Urothelium cell line (cell line): ENCODE data around the gene HIF3A.

Experiments
- DNase-seq: peaks from one replicate; pipeline ENCODE4 v3.0.0; 2011; ENCODE audit warnings: low spot score, mixed read lengths
- FAIRE-seq: peaks from 2 replicates; lab custom pipeline; 2011; peaks lifted over from hg19 to GRCh38; lab: Jason Lieb, UNC

HIF3A gene

GRCh38 chr19:46376241-46377153 is 79.7 kb downstream of the HIF3A start:
- no peak for DNase-seq
- FAIRE-seq: no peak

- FAIRE-seq (no peak), DNase-seq (no peak)
Observed at GRCh38 chr19:46378268-46378667, 81.4 kb downstream of the HIF3A start.

GRCh38 chr19:46380690-46381089 is 83.8 kb downstream of the HIF3A start:
- FAIRE-seq (no peak), DNase-seq (no peak)

- no peak for DNase-seq
- FAIRE-seq: no peak
Observed at GRCh38 chr19:46381346-46381745, 84.5 kb downstream of the HIF3A start.

- DNase-seq: no peak
- FAIRE-seq: no peak
Observed at GRCh38 chr19:46381756-46382345, 85.0 kb downstream of the HIF3A start.

GRCh38 chr19:46383171-46383815 is 86.5 kb downstream of the HIF3A start:
- FAIRE-seq (no peak), DNase-seq (no peak)

GRCh38 chr19:46383846-46384245 is 87.0 kb downstream of the HIF3A start:
- FAIRE-seq: no peak

GRCh38 chr19:46384396-46384795 is 87.6 kb downstream of the HIF3A start:
- DNase-seq (no peak), FAIRE-seq (no peak)

More at GRCh38 chr19:46383846-46384245, 87.0 kb downstream of the HIF3A start:
- DNase-seq: no peak

- no peak for FAIRE-seq
- no peak for DNase-seq
Observed at GRCh38 chr19:46385636-46386035, 88.8 kb downstream of the HIF3A start.

GRCh38 chr19:46386151-46386550 is 89.3 kb downstream of the HIF3A start:
- no peak for FAIRE-seq
- no peak for DNase-seq

- FAIRE-seq: no peak
- DNase-seq: no peak
Observed at GRCh38 chr19:46386996-46387712, 90.3 kb downstream of the HIF3A start.

- FAIRE-seq (no peak), DNase-seq (no peak)
Observed at GRCh38 chr19:46387713-46388130, 90.9 kb downstream of the HIF3A start.

GRCh38 chr19:46388311-46389095 is 91.7 kb downstream of the HIF3A start:
- DNase-seq (no peak), FAIRE-seq (no peak)

- FAIRE-seq (no peak), DNase-seq (no peak)
Observed at GRCh38 chr19:46390121-46390858, 93.4 kb downstream of the HIF3A start.

GRCh38 chr19:46390866-46391265 is 94.0 kb downstream of the HIF3A start:
- DNase-seq: no peak
- no peak for FAIRE-seq

- DNase-seq (no peak), FAIRE-seq (no peak)
Observed at GRCh38 chr19:46391296-46392251, 94.7 kb downstream of the HIF3A start.

GRCh38 chr19:46392252-46392801 is 95.5 kb downstream of the HIF3A start:
- FAIRE-seq (no peak), DNase-seq (no peak)

GRCh38 chr19:46392837-46393236 is 96.0 kb downstream of the HIF3A start:
- FAIRE-seq: no peak

More at GRCh38 chr19:46392837-46393236, 96.0 kb downstream of the HIF3A start:
- DNase-seq: no peak
